ENCODE measurements around the gene ABHD12B. TPM values are rescaled to one million over a fixed set of nuclear protein-coding genes. Genes with fewer than 3 reads are reported as not detected.

ABHD12B gene
- total RNA-seq, 1 experiment from 2014 or later: 51.0 TPM

DNA sequence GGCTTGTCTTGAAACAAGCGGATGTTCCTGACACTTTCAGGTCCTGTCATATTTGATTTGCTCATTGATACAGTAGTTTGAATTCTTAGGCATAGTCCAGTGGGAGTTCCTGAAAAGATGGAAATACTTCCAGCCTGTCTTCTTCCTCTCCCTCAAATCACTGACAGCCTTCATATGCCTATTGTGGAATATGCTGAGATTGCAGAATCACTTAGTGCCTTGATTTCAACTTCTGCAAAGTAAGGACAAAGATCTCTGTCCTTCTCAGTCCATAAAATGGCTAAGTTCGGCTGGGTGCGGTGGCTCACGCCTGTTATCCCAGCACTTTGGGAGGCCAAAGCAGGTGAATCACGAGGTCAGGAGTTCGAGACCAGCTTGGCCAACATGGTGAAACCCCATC, 79.2 kb downstream of the ABHD12B start:
- peaks cover 3% of the 10 kb centered on the region for H3K4me1 ChIP-seq (ENCODE audit: insufficient read depth, low read length)
- no peaks in the 10 kb centered on the region for H3K27me3 ChIP-seq (ENCODE audit: insufficient read depth, low read length)
- peaks cover 4 to 8% of the 10 kb centered on the region in 2 experiments for H3K9me3 Mint-ChIP-seq
- H3K79me1 ChIP-seq (ENCODE audit: insufficient read depth, low read depth, low read length, poor library complexity, severe bottlenecking): no peaks in the 10 kb centered on the region
- H3K18ac ChIP-seq (ENCODE audit: insufficient read length, low read depth, low read length): no peak overlapping the region
- no peak overlapping the region for H3K27ac ChIP-seq (ENCODE audit: insufficient read length, low read depth, low read length)
- no peak overlapping the region for H2BK20ac ChIP-seq (ENCODE audit: low read depth, low read length, poor library complexity, severe bottlenecking)
- peaks cover 12 to 16% of the 10 kb centered on the region in 2 experiments for H3K4me1 Mint-ChIP-seq
- H3K36me3 Mint-ChIP-seq (ENCODE audit: insufficient read depth in 1 of 3, low read depth in 3 of 3): no peaks in the 10 kb centered on the region
- no peak overlapping the region for H2BK15ac ChIP-seq (ENCODE audit: low read depth, low read length)
- no peaks in the 10 kb centered on the region for H3K9me3 ChIP-seq (ENCODE audit: control insufficient read depth, low read depth, low read length)
- H3K23ac ChIP-seq (ENCODE audit: insufficient read length, low read depth, low read length): no peak overlapping the region
- no peak overlapping the region for H2BK12ac ChIP-seq (ENCODE audit: insufficient read length, low read depth, low read length)
- no CpG with 5 or more reads among the region's 6 CpGs for WGBS (ENCODE audit: extremely low coverage, insufficient read length, low lambda C conversion rate)
- no peak overlapping the region for H2AFZ ChIP-seq (ENCODE audit: low read length)
- H4K5ac ChIP-seq (ENCODE audit: insufficient read length, low read depth, low read length): no peak overlapping the region
- no peak overlapping the region for H3K4me2 ChIP-seq (ENCODE audit: insufficient read depth, insufficient read length, low read length)
- no peak overlapping the region for H2AK5ac ChIP-seq (ENCODE audit: insufficient read length, low read length)
- no peak overlapping the region; a peak in 1 of 7 replicates for H3K27ac Mint-ChIP-seq
- no peak overlapping the region for H4K91ac ChIP-seq (ENCODE audit: insufficient read length, low read depth, low read length)
- H4K20me1 ChIP-seq (ENCODE audit: control insufficient read depth, insufficient read depth, insufficient read length): no peaks in the 10 kb centered on the region
- no peak for DNase-seq
- H4K8ac ChIP-seq (replicated peaks; ENCODE audit: insufficient read length, low read depth, low read length): no peak overlapping the region
- H3K23me2 ChIP-seq (ENCODE audit: insufficient read length, low read depth, low read length, poor library complexity, severe bottlenecking): no peaks in the 10 kb centered on the region
- no peak overlapping the region for H3K9ac ChIP-seq (ENCODE audit: extremely low read depth, insufficient read length, low read length)
- H3K79me2 ChIP-seq (ENCODE audit: insufficient read depth, low read length): no peaks in the 10 kb centered on the region
- H3K14ac ChIP-seq (ENCODE audit: insufficient read depth, low read length): no peak overlapping the region
- H3K27me3 Mint-ChIP-seq (ENCODE audit: low read depth): no peaks in the 10 kb centered on the region; the same call in 1 of the 2 replicates
- H2BK120ac ChIP-seq (ENCODE audit: low read depth, low read length, poor library complexity, severe bottlenecking): no peak overlapping the region
- no peak overlapping the region for H3K4ac ChIP-seq (ENCODE audit: low read depth, low read length)
- H3K56ac ChIP-seq (ENCODE audit: insufficient read length, low read depth, low read length): no peak overlapping the region
- H3T11ph ChIP-seq (ENCODE audit: low read length): no peak overlapping the region
- no peak overlapping the region for H3K4me3 Mint-ChIP-seq
- no peak overlapping the region for H2BK5ac ChIP-seq (ENCODE audit: insufficient read length, low read length)
- TF ChIP-seq, protein P1, sequence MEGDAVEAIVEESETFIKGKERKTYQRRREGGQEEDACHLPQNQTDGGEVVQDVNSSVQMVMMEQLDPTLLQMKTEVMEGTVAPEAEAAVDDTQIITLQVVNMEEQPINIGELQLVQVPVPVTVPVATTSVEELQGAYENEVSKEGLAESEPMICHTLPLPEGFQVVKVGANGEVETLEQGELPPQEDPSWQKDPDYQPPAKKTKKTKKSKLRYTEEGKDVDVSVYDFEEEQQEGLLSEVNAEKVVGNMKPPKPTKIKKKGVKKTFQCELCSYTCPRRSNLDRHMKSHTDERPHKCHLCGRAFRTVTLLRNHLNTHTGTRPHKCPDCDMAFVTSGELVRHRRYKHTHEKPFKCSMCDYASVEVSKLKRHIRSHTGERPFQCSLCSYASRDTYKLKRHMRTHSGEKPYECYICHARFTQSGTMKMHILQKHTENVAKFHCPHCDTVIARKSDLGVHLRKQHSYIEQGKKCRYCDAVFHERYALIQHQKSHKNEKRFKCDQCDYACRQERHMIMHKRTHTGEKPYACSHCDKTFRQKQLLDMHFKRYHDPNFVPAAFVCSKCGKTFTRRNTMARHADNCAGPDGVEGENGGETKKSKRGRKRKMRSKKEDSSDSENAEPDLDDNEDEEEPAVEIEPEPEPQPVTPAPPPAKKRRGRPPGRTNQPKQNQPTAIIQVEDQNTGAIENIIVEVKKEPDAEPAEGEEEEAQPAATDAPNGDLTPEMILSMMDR (conservative IDR thresholded peaks at IDR 0.05): no peak

All from H9 (cell line).